Measurements from ENCODE around the gene CNTNAP2.

CNTNAP2 gene

DNA sequence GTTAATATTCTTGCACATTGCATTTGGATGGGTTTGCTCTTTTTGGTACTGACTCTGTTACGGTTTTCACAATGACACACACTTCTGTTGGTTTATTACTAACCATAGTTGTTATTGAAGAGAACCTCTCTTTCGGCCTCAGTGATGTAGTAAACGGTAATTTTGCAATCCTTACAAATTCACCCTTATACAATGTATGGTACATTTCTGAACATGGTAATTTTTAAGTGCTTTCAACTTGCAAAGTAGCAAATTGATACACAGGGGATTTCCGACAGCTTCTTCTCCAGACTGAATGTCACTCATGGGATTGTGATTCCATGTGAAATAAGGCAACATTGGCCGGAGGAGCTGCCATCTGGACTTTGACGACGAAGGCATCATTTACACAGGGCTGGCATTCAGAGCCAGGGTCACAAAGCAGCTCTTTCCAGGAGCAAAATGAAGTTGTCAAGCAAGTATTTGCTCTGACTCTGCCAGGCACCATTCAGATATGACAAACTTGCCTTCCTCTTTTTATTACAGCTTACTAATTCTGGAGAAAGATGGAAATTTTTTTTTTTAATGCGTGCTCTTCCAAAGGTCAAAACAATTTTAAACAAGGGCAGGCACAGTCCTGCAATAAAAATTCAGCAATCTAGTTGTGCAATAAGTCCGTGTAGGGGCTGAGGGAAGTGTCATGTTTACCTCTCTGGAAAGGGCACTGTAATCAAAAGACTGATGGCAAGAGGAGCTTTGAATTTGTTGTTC, 1762.5 kb downstream of the CNTNAP2 start:
- DNase-seq = no peak
- no peaks in the 10 kb centered on the region for H3K36me3 ChIP-seq
- no peak overlapping the region for H3K4me3 ChIP-seq (ENCODE audit: low read depth, low read length)
- TF ChIP-seq, protein P1, sequence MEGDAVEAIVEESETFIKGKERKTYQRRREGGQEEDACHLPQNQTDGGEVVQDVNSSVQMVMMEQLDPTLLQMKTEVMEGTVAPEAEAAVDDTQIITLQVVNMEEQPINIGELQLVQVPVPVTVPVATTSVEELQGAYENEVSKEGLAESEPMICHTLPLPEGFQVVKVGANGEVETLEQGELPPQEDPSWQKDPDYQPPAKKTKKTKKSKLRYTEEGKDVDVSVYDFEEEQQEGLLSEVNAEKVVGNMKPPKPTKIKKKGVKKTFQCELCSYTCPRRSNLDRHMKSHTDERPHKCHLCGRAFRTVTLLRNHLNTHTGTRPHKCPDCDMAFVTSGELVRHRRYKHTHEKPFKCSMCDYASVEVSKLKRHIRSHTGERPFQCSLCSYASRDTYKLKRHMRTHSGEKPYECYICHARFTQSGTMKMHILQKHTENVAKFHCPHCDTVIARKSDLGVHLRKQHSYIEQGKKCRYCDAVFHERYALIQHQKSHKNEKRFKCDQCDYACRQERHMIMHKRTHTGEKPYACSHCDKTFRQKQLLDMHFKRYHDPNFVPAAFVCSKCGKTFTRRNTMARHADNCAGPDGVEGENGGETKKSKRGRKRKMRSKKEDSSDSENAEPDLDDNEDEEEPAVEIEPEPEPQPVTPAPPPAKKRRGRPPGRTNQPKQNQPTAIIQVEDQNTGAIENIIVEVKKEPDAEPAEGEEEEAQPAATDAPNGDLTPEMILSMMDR (IDR thresholded peaks at IDR 0.05; ENCODE audit: low read depth, low read length) = no peak
- no peaks in the 10 kb centered on the region for H3K9me3 ChIP-seq
- no peaks in the 10 kb centered on the region for H3K27me3 ChIP-seq
- no peaks in the 10 kb centered on the region for H3K4me1 ChIP-seq

DNA sequence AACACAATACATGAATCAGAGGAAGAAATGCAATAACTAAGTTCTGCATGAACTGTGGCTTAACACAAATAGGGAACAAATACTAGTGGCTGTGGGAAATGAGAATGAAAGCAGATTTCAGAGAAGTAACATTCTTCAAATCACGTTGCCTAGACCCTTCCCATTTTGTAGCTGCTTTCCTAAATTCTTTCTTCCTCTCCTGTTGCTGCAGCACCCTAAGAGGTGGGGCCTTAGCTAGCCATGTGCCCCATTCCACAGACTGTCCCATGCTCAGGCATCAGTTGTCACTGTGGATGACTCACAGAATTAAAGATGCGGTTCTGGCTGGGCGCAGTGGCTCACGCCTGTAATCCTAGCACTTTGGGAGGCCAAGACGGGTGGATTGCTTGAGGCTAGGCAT, 1769.3 kb downstream of the CNTNAP2 start:
- DNase-seq = no peak
- Histone ChIP-seq H3K36me3 (no peaks in the 10 kb centered on the region), H3K9me3 (no peaks in the 10 kb centered on the region), H3K27me3 (no peaks in the 10 kb centered on the region), H3K4me3 (ENCODE audit: low read depth, low read length) (no peak overlapping the region), H3K4me1 (no peaks in the 10 kb centered on the region)
- TF ChIP-seq, protein P1 (IDR thresholded peaks at IDR 0.05; ENCODE audit: low read depth, low read length) = no peak

DNA sequence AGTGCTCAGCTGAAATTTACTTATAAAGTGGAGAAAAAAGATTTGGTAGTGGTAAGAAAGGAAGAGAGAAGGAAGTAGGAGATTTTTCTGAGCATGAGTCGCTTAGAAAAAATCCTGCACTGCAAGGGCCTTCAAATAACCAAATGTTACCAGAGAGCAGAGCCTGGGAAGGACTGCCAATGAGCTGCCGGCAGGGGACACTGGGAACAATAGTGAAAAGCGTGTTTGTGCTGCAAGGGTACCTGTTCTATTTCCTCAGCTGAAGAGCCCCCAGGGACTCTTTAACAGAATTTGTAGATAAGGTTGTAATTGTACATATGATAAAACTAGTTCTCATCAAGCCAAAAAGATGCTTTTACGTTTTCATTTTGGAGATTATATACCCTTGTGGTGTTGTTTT, 1777.7 kb downstream of the CNTNAP2 start:
- no peaks in the 10 kb centered on the region for H3K27me3 ChIP-seq
- H3K36me3 ChIP-seq = no peaks in the 10 kb centered on the region
- no peaks in the 10 kb centered on the region for H3K9me3 ChIP-seq
- TF ChIP-seq, protein P1 (IDR thresholded peaks at IDR 0.05; ENCODE audit: low read depth, low read length) = peak; percentile 31; the same call in 1 of the 2 replicates
- no peak overlapping the region for H3K4me3 ChIP-seq (ENCODE audit: low read depth, low read length)
- no peak for DNase-seq
- no peaks in the 10 kb centered on the region for H3K4me1 ChIP-seq

DNA sequence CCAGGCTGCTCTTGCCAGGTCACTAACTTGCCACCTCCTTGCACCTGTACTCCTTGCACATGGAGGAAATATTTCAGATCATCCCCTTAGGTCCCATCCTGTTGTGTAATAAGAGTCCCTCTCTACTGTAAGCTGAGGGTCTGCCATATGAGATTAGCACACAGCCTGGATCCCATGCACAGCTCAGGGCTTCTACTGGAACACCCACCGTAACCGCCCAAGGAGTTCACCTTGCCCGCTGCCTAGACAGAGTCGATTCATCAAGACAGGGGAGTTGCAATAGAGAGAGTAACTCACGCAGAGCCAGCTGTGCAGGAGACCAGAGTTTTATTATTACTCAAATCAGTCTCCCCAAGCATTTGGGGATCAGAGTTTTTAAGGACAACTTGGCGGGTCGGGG, 1779.5 kb downstream of the CNTNAP2 start:
- TF ChIP-seq, protein P1 (IDR thresholded peaks at IDR 0.05; ENCODE audit: low read depth, low read length) = no peak
- Histone ChIP-seq H3K9me3 (no peaks in the 10 kb centered on the region), H3K4me1 (no peaks in the 10 kb centered on the region), H3K4me3 (ENCODE audit: low read depth, low read length) (no peak overlapping the region), H3K27me3 (no peaks in the 10 kb centered on the region), H3K36me3 (no peaks in the 10 kb centered on the region)
- DNase-seq = no peak

DNA sequence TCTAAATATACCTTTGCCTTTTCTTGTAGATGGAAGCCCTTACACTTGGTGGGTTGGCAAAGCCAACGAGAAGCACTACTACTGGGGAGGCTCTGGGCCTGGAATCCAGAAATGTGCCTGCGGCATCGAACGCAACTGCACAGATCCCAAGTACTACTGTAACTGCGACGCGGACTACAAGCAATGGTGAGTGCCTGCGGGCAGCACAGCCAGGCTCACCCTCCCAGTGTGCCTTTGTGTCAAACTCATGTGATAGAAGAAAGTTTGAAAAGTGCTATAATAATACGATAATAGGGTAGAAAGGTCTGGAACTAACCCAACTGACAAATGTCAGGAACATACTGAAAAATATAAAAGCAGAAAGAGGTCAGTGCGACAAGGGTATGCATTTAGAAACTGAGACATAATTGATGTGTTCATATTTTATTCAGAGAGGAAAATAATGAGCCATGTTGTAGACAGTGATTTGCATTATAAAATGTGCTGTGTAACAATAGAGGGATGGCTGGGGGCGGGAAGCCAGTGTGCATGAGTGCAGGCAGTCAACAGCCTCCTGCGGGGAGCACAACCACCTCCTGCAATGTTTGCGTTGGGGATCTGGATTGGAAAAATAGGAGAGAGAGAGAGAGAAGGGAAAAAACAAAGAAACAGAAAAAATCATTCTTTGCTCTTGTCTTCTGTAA, 1787.1 kb downstream of the CNTNAP2 start:
- Histone ChIP-seq H3K4me1 (no peaks in the 10 kb centered on the region), H3K36me3 (no peaks in the 10 kb centered on the region), H3K27me3 (no peaks in the 10 kb centered on the region), H3K9me3 (no peaks in the 10 kb centered on the region), H3K4me3 (ENCODE audit: low read depth, low read length) (no peak overlapping the region)
- DNase-seq = no peak
- TF ChIP-seq, protein P1 (IDR thresholded peaks at IDR 0.05; ENCODE audit: low read depth, low read length) = no peak

DNA sequence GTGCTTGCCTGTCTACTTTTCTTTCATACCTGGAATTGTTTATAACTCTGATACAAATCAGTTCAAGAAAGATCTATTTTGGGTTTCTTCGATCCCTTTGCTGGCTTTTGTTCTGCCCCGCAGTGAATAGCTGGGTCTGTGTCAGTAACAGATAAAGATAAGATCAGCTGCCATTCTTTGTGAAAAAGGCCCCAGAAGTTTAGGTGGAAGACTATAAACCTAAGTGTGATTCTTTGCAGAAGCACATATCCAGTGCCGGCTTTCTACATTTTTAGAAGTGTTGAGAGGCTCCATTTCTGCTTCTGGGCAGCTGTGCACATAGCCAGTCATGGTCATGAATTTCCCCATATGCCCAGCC, 1787.6 kb downstream of the CNTNAP2 start:
- Histone ChIP-seq H3K4me3 (ENCODE audit: low read depth, low read length) (no peak overlapping the region), H3K36me3 (no peaks in the 10 kb centered on the region), H3K27me3 (no peaks in the 10 kb centered on the region), H3K9me3 (no peaks in the 10 kb centered on the region), H3K4me1 (no peaks in the 10 kb centered on the region)
- TF ChIP-seq, protein P1 (IDR thresholded peaks at IDR 0.05; ENCODE audit: low read depth, low read length) = no peak
- no peak for DNase-seq
